Muscle layer of colon (tissue), 2 donors: ENCODE measurements around the gene LARGE2.

ENCODE experiments used
- H3K27ac ChIP-seq: one replicate; pipeline ENCODE4 v1.7.0; 2013; ENCODE audit warnings: low read depth, mild to moderate bottlenecking, low read length, moderate library complexity
- H3K27me3 ChIP-seq, 2 donors: one replicate each; pipeline ENCODE4 v1.7.0; 2013; ENCODE audit warnings: low read length in 2 of 2, mild to moderate bottlenecking in 2 of 2; ENCODE audit not compliant: insufficient read depth in 2 of 2, control insufficient read depth in 1 of 2
- H3K36me3 ChIP-seq: one replicate; pipeline ENCODE4 v1.7.0; 2013; ENCODE audit warnings: mild to moderate bottlenecking, low read length; ENCODE audit not compliant: insufficient read depth
- H3K4me1 ChIP-seq: one replicate; pipeline ENCODE4 v1.7.0; 2013; ENCODE audit warnings: mild to moderate bottlenecking, low read length; ENCODE audit not compliant: insufficient read depth
- H3K4me3 ChIP-seq, 2 donors: one replicate each; pipeline ENCODE4 v1.7.0; 2013; ENCODE audit warnings: low read length in 2 of 2, low read depth in 1 of 2, mild to moderate bottlenecking in 1 of 2, moderate library complexity in 1 of 2
- H3K9ac ChIP-seq: one replicate; pipeline ENCODE4 v1.7.0; 2013; ENCODE audit warnings: low read length
- H3K9me3 ChIP-seq: one replicate; pipeline ENCODE4 v1.7.0; 2013; ENCODE audit warnings: mild to moderate bottlenecking, low read length
- donor health status: abdominal sarcoma.
- donor health status: Adenocarcinoma of cecum.

LARGE2 gene

GRCh38 chr11:45907911-45908370 is 14.5 kb upstream of the LARGE2 start:
- no peak overlapping the region for H3K27ac ChIP-seq
- H3K9me3 ChIP-seq: no peaks in the 10 kb centered on the region
- H3K9ac ChIP-seq: no peak overlapping the region
- H3K36me3 ChIP-seq: peaks cover 3% of the 10 kb centered on the region
- no peaks in the 10 kb centered on the region for H3K4me1 ChIP-seq
- H3K27me3 ChIP-seq: no peaks in the 10 kb centered on the region
- no peak overlapping the region for H3K4me3 ChIP-seq

GRCh38 chr11:45909594-45910475 is 12.6 kb upstream of the LARGE2 start:
- H3K27me3 ChIP-seq: no peaks in the 10 kb centered on the region
- no peak overlapping the region for H3K27ac ChIP-seq
- peaks cover 22% of the 10 kb centered on the region for H3K36me3 ChIP-seq
- no peaks in the 10 kb centered on the region for H3K9me3 ChIP-seq
- H3K9ac ChIP-seq: no peak overlapping the region
- H3K4me1 ChIP-seq: no peaks in the 10 kb centered on the region
- no peak overlapping the region for H3K4me3 ChIP-seq

- H3K36me3 ChIP-seq: peaks cover 27% of the 10 kb centered on the region
Measured at GRCh38 chr11:45910623-45911022, 11.8 kb upstream of the LARGE2 start.

GRCh38 chr11:45913514-45913913 is 8.9 kb upstream of the LARGE2 start:
- H3K36me3 ChIP-seq: peaks cover 30% of the 10 kb centered on the region
- no peaks in the 10 kb centered on the region for H3K9me3 ChIP-seq
- no peak overlapping the region for H3K27ac ChIP-seq
- H3K4me3 ChIP-seq: no peak overlapping the region
- H3K27me3 ChIP-seq: no peaks in the 10 kb centered on the region
- peaks cover 12% of the 10 kb centered on the region for H3K4me1 ChIP-seq
- no peak overlapping the region for H3K9ac ChIP-seq

More at GRCh38 chr11:45910623-45911022, 11.8 kb upstream of the LARGE2 start:
- Histone ChIP-seq H3K9me3 (no peaks in the 10 kb centered on the region), H3K9ac (no peak overlapping the region), H3K27me3 (no peaks in the 10 kb centered on the region), H3K27ac (no peak overlapping the region), H3K4me3 (no peak overlapping the region), H3K4me1 (no peaks in the 10 kb centered on the region)

GRCh38 chr11:45913942-45914635 is 8.4 kb upstream of the LARGE2 start:
- Histone ChIP-seq H3K27ac (no peak overlapping the region), H3K27me3 (no peaks in the 10 kb centered on the region), H3K4me3 (no peak overlapping the region), H3K4me1 (peaks cover 12% of the 10 kb centered on the region), H3K9me3 (no peaks in the 10 kb centered on the region), H3K9ac (no peak overlapping the region), H3K36me3 (peaks cover 30% of the 10 kb centered on the region)

GRCh38 chr11:45915446-45915845 is 7.0 kb upstream of the LARGE2 start:
- Histone ChIP-seq H3K9me3 (no peaks in the 10 kb centered on the region), H3K9ac (no peak overlapping the region), H3K36me3 (peaks cover 30% of the 10 kb centered on the region), H3K4me3 (no peak overlapping the region), H3K4me1 (peaks cover 12% of the 10 kb centered on the region), H3K27ac (no peak overlapping the region), H3K27me3 (no peaks in the 10 kb centered on the region)

- peak overlapping the region; percentile 92 for H3K27ac ChIP-seq
- peaks cover 12% of the 10 kb centered on the region for H3K4me1 ChIP-seq
- peak overlapping the region; percentile 86 for H3K9ac ChIP-seq
Measured at GRCh38 chr11:45917286-45917622, 5.2 kb upstream of the LARGE2 start.

GRCh38 chr11:45917623-45918330 is 4.7 kb upstream of the LARGE2 start, which contains the start of gene PEX16:
TSS of gene PEX16 (minus strand) at chr11:45917877. CDS start at chr11:45917811, 66 bp downstream.
- H3K36me3 ChIP-seq: peaks cover 27% of the 10 kb centered on the region
- H3K9ac ChIP-seq: peak within 1 kb of the TSS; percentile 86
- no peaks in the 10 kb centered on the region for H3K9me3 ChIP-seq
- H3K4me3 ChIP-seq: peak within 1 kb of the TSS; percentile 86 to 99
- H3K27ac ChIP-seq: peak within 1 kb of the TSS; percentile 92
- H3K4me1 ChIP-seq: peaks cover 12% of the 10 kb centered on the region
- H3K27me3 ChIP-seq: peaks cover 0 to 17% of the 10 kb centered on the region in 2 donors

More at GRCh38 chr11:45917286-45917622, 5.2 kb upstream of the LARGE2 start:
- Histone ChIP-seq H3K4me3 (peak overlapping the region; percentile 86 to 99), H3K36me3 (peaks cover 27% of the 10 kb centered on the region), H3K9me3 (no peaks in the 10 kb centered on the region), H3K27me3 (peaks cover 0 to 11% of the 10 kb centered on the region in 2 donors)

- Histone ChIP-seq H3K4me3 (peak overlapping the region; percentile 86 to 99), H3K4me1 (peaks cover 12% of the 10 kb centered on the region), H3K9ac (peak overlapping the region; percentile 86), H3K36me3 (peaks cover 22% of the 10 kb centered on the region), H3K27ac (peak overlapping the region; percentile 92), H3K9me3 (no peaks in the 10 kb centered on the region), H3K27me3 (peaks cover 4 to 23% of the 10 kb centered on the region in 2 donors)
Measured at GRCh38 chr11:45918331-45918941, 4.0 kb upstream of the LARGE2 start.

GRCh38 chr11:45918962-45919675 is 3.3 kb upstream of the LARGE2 start:
- H3K4me1 ChIP-seq: peaks cover 12% of the 10 kb centered on the region
- H3K4me3 ChIP-seq: peak overlapping the region in 1 of 2 donors; percentile 99
- H3K36me3 ChIP-seq: peaks cover 15% of the 10 kb centered on the region
- no peaks in the 10 kb centered on the region for H3K9me3 ChIP-seq
- peaks cover 4 to 26% of the 10 kb centered on the region in 2 donors for H3K27me3 ChIP-seq
- no peak overlapping the region for H3K27ac ChIP-seq
- no peak overlapping the region for H3K9ac ChIP-seq
